Fibroblast of lung (primary cell): ENCODE measurements around the gene LY6G6F. TPM values are rescaled to one million over a fixed set of nuclear protein-coding genes. Genes with fewer than 3 reads are reported as not detected.

ENCODE experiments used
- DNase-seq, 2 donors: peaks; one replicate each; pipeline versions ENCODE4 v3.0.0 to v3.0.0-alpha.2; 2010; ENCODE audit warnings: low read depth in 2 of 2
- H2AFZ ChIP-seq: 2 replicates; pipeline ENCODE4 v1.5.1; 2012; ENCODE audit warnings: low read length, control low read depth, inconsistent platforms
- H3K27ac ChIP-seq: 2 replicates; pipeline ENCODE4 v1.5.1; 2011; ENCODE audit warnings: low read length, control low read depth; ENCODE audit not compliant: insufficient read depth
- H3K27me3 ChIP-seq: 2 replicates; pipeline ENCODE4 v1.5.1; 2011; ENCODE audit warnings: mild to moderate bottlenecking, low read length; ENCODE audit not compliant: control insufficient read depth, insufficient read depth
- H3K36me3 ChIP-seq: 2 replicates; pipeline ENCODE4 v1.5.1; 2011; ENCODE audit warnings: low read length; ENCODE audit not compliant: control insufficient read depth, insufficient read depth
- H3K4me1 ChIP-seq: 2 replicates; pipeline ENCODE4 v1.5.1; 2011; ENCODE audit warnings: low read length; ENCODE audit not compliant: control insufficient read depth, insufficient read depth; ENCODE audit errors: extremely low read depth
- H3K4me2 ChIP-seq: 2 replicates; pipeline ENCODE4 v1.5.1; 2011; ENCODE audit warnings: low read length, control low read depth; ENCODE audit not compliant: insufficient read depth; ENCODE audit errors: extremely low read depth
- H3K4me3 ChIP-seq, 4 experiments: fragments of 200-600 bp in 1 of 4; sonication (generic) in 1 of 4; replicated peaks in 1 of 4; 2 replicates each; pipeline ENCODE4 v1.5.1; 2011 to 2016; ENCODE audit warnings: low read length in 4 of 4, low read depth in 3 of 4, mild to moderate bottlenecking in 3 of 4, control low read depth in 2 of 4, inconsistent platforms in 1 of 4, mixed read lengths in 1 of 4; ENCODE audit not compliant: insufficient read depth in 1 of 4; ENCODE audit errors: control extremely low read depth in 1 of 4
- H3K79me2 ChIP-seq: 2 replicates; pipeline ENCODE4 v1.5.1; 2012; ENCODE audit warnings: mild to moderate bottlenecking, low read length, inconsistent platforms; ENCODE audit not compliant: control insufficient read depth, insufficient read depth
- H3K9ac ChIP-seq: 2 replicates; pipeline ENCODE4 v1.5.1; 2011; ENCODE audit warnings: mild to moderate bottlenecking, low read length, control low read depth; ENCODE audit not compliant: insufficient read depth
- H3K9me3 ChIP-seq: 2 replicates; pipeline ENCODE4 v1.5.1; 2012; ENCODE audit warnings: low read depth, low read length; ENCODE audit not compliant: control insufficient read depth, insufficient read depth
- H4K20me1 ChIP-seq: 2 replicates; pipeline ENCODE4 v1.5.1; 2011; ENCODE audit warnings: low read length; ENCODE audit not compliant: control insufficient read depth, insufficient read depth; ENCODE audit errors: extremely low read depth
- EZH2 ChIP-seq: IDR thresholded peaks from 2 replicates; pipeline ENCODE4 v1.5.1; 2012; ENCODE audit warnings: low read length, control low read depth, mild to moderate bottlenecking; ENCODE audit errors: missing control alignments
- polyA plus RNA-seq, 2 donors: library from polyadenylated mRNA; depleted of rRNA in 1 of 2; stranded (reverse) in 1 of 2; unstranded in 1 of 2; fragments of >200 nt; gene quantifications; 2 replicates each; pipeline ENCODE4 v1.2.1, GENCODE V29; 2011 to 2012; ENCODE audit warnings: missing spikeins in 1 of 2
- total RNA-seq: library from RNA; depleted of rRNA; stranded (reverse); fragments of >200 nt; gene quantifications from 2 replicates; pipeline ENCODE4 v1.2.1, GENCODE V29; 2014
- TF ChIP-seq, protein P1 (sequence below), 2 donors: IDR thresholded peaks in 1 of 2; conservative IDR thresholded peaks in 1 of 2; 1 replicate in 1 of 2; 2 replicates in 1 of 2; pipeline ENCODE4 v1.5.1; 2011 to 2012; ENCODE audit warnings: low read length in 2 of 2, control low read depth in 1 of 2, inconsistent platforms in 1 of 2, low read depth in 1 of 2, mild to moderate bottlenecking in 1 of 2

Gene LY6G6F
- total and polyA plus RNA-seq, 2 donors (not counting 1 experiment from before 2014, with no cell fraction given): not detected

DNA sequence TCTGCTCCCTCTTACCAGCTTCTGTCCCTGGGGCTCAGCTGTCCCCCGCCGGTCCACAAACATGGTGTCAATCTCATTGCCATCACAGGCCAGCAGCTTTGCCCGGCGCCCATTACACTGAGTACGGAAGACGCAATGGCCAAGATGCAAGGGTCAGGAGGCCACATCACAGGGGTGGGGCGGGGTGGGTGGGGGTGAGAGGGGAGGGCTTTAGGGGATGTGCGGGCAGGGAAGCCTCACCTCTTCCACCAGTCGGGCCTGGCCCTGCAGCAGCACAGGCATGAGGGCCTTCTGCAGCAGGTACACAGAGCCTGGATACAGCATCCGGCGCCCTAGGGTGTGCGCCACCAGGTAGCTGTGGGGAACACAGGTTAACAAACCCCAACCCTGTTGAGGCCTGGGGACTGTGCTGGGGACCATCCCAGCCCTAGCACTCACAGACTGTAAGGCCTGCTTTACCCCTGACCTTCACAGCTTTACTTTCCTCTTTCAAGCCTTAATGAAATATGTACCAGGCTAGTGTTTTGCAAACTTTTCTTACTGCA lies 15.0 kb upstream of the LY6G6F start:
- no peaks in the 10 kb centered on the region for H3K9me3 ChIP-seq
- DNase-seq: no peak
- no peak overlapping the region for H3K9ac ChIP-seq
- H3K4me1 ChIP-seq: no peaks in the 10 kb centered on the region
- H3K79me2 ChIP-seq: no peaks in the 10 kb centered on the region
- no peaks in the 10 kb centered on the region for H3K27me3 ChIP-seq
- H3K36me3 ChIP-seq: peaks cover 31% of the 10 kb centered on the region
- no peak overlapping the region for H3K27ac ChIP-seq
- no peak overlapping the region for H2AFZ ChIP-seq
- no peak overlapping the region for H3K4me3 ChIP-seq
- no peak for TF ChIP-seq EZH2
- TF ChIP-seq, protein P1, sequence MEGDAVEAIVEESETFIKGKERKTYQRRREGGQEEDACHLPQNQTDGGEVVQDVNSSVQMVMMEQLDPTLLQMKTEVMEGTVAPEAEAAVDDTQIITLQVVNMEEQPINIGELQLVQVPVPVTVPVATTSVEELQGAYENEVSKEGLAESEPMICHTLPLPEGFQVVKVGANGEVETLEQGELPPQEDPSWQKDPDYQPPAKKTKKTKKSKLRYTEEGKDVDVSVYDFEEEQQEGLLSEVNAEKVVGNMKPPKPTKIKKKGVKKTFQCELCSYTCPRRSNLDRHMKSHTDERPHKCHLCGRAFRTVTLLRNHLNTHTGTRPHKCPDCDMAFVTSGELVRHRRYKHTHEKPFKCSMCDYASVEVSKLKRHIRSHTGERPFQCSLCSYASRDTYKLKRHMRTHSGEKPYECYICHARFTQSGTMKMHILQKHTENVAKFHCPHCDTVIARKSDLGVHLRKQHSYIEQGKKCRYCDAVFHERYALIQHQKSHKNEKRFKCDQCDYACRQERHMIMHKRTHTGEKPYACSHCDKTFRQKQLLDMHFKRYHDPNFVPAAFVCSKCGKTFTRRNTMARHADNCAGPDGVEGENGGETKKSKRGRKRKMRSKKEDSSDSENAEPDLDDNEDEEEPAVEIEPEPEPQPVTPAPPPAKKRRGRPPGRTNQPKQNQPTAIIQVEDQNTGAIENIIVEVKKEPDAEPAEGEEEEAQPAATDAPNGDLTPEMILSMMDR (conservative IDR thresholded peaks at IDR 0.05 in 1 of 2, IDR thresholded peaks at IDR 0.05 in 1 of 2; ENCODE audit: low read depth in 1 of 2, low read length in 2 of 2): no peak
- H3K4me2 ChIP-seq: no peak overlapping the region
- H4K20me1 ChIP-seq: no peaks in the 10 kb centered on the region

DNA sequence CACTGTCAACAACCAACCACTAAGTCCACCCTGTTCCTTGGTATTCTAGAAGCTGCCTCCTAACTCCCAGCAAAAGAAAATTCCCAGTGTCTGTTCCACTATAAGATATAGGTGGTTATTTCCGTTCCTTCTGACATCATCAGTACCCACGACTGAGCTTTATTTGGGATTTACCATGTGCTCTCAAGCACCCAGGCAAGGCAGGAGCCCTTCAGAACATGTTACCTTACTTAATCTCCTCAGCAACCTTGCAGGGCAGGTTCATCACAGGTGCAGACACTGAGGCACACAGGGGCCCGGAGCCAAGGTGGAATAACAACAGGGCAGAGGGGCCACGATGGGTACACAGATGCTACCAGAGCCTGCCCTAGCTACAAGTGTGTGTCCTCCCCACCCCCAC lies 14.3 kb upstream of the LY6G6F start:
- Histone ChIP-seq H3K4me3 (no peak overlapping the region), H3K4me2 (no peak overlapping the region), H3K36me3 (peaks cover 31% of the 10 kb centered on the region), H3K27ac (no peak overlapping the region), H3K79me2 (no peaks in the 10 kb centered on the region), H3K4me1 (no peaks in the 10 kb centered on the region), H3K9ac (no peak overlapping the region), H4K20me1 (no peaks in the 10 kb centered on the region), H3K27me3 (no peaks in the 10 kb centered on the region), H2AFZ (no peak overlapping the region), H3K9me3 (no peaks in the 10 kb centered on the region)
- TF ChIP-seq, protein P1 (conservative IDR thresholded peaks at IDR 0.05 in 1 of 2, IDR thresholded peaks at IDR 0.05 in 1 of 2; ENCODE audit: low read depth in 1 of 2, low read length in 2 of 2): no peak
- TF ChIP-seq EZH2: no peak
- no peak for DNase-seq

DNA sequence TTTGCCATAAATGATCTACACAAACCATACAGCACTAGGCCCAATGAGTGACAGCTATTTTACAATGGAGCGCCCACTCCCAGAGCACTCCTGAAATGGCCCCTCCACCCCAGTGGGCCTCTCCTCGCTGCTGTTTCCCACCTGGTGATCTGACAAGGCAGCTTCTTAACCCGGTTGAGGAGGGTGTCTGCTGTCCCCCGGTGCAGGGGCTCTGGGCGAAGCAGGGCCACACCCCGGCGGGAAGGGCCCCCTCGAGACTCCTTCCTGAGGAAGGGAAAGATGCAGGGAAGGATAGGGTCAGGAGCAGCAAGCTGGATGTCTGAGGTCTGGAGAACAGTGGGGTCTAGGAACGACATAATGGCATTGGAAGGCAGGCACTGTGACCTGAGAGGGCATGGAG lies 13.8 kb upstream of the LY6G6F start:
- Histone ChIP-seq H3K36me3 (peaks cover 27% of the 10 kb centered on the region), H3K4me2 (no peak overlapping the region), H4K20me1 (no peaks in the 10 kb centered on the region), H3K9ac (no peak overlapping the region), H3K79me2 (no peaks in the 10 kb centered on the region), H3K27ac (no peak overlapping the region), H3K4me3 (no peak overlapping the region), H3K4me1 (no peaks in the 10 kb centered on the region), H3K9me3 (no peaks in the 10 kb centered on the region), H3K27me3 (no peaks in the 10 kb centered on the region), H2AFZ (no peak overlapping the region)
- TF ChIP-seq, protein P1 (conservative IDR thresholded peaks at IDR 0.05 in 1 of 2, IDR thresholded peaks at IDR 0.05 in 1 of 2; ENCODE audit: low read depth in 1 of 2, low read length in 2 of 2): no peak
- TF ChIP-seq EZH2: no peak
- no peak for DNase-seq
